Osteocyte (in vitro differentiated cells): ENCODE results near the gene GPR55. TPM values are rescaled to one million over a fixed set of nuclear protein-coding genes. Genes with fewer than 3 reads are reported as not detected.

Source experiments
- DNase-seq: peaks from one replicate; pipeline ENCODE4 v3.0.0; 2021; ENCODE audit warnings: mixed read lengths; ENCODE audit not compliant: unreplicated experiment; ENCODE audit errors: extremely low spot score
- H3K27ac Mint-ChIP-seq: one replicate; pipeline ENCODE4 v1.8.0; 2021; ENCODE audit warnings: mild to moderate bottlenecking, mixed read lengths; ENCODE audit not compliant: unreplicated experiment
- H3K27me3 Mint-ChIP-seq: one replicate; pipeline ENCODE4 v1.8.0; 2021; ENCODE audit warnings: mixed read lengths; ENCODE audit not compliant: unreplicated experiment
- H3K36me3 Mint-ChIP-seq: one replicate; pipeline ENCODE4 v1.8.0; 2021; ENCODE audit warnings: mixed read lengths; ENCODE audit not compliant: unreplicated experiment
- H3K4me1 Mint-ChIP-seq: one replicate; pipeline ENCODE4 v1.8.0; 2021; ENCODE audit warnings: mixed read lengths; ENCODE audit not compliant: unreplicated experiment
- H3K4me3 Mint-ChIP-seq: one replicate; pipeline ENCODE4 v1.8.0; 2021; ENCODE audit warnings: mild to moderate bottlenecking, moderate library complexity, mixed read lengths; ENCODE audit not compliant: unreplicated experiment
- H3K9me3 Mint-ChIP-seq: one replicate; pipeline ENCODE4 v1.8.0; 2021; ENCODE audit warnings: mixed read lengths; ENCODE audit not compliant: unreplicated experiment
- CTCF ChIP-seq: fragments of 200-600 bp; sonication (generic); IDR thresholded peaks from 2 replicates; pipeline ENCODE4 v1.5.0; 2021; ENCODE audit warnings: antibody characterized with exemption, mild to moderate bottlenecking, moderate library complexity
- total RNA-seq: library from RNA; stranded (reverse); gene quantifications from 2 replicates; pipeline ENCODE4 v1.2.1, GENCODE V29; 2021

GPR55 gene
- total RNA-seq, 1 donor from 2014 or later = not detected

DNA sequence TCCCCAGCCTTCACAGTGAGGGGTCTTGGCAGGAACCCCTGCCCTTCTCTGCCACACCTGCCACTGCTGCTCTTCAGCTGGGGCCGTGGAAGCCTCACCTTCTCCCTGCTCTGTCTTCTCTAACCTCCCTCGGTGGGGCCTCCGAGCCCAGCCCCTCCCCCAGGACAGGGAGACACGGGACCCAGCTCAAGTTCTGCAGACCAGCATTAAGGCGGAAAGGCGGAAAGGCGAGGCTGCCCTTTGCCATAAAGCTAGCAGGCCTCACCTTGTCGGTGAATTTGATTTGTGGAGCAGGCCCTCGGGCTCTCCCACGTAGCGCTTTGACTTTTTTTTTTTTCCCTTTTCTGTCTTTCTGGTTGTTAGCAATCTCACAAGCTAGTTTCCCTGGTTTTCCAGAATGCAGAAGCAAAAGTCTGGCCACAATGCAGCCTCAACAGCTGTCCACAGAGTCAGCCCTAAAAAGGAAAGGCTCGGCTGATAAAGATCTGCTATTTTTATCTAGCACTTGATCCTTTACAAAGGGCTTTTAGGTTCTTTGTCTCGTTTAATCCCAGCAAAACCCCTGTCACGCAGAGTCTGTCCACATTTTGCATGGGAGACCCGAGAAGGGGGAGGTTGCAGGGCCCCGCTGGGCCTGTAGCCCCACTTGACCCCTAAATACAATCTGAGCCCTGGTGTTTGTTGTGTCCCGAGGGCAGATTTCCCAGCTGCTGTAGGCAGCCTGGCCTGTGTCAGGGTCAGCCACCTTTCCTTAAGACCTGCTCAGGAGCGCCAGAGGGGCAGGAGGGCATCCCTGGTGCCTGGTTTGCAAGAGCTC is 54.3 kb downstream of the GPR55 start:
- Mint-ChIP-seq H3K36me3 (peaks cover 15% of the 10 kb centered on the region), H3K4me1 (peaks cover 55% of the 10 kb centered on the region), H3K27ac (peak overlapping the region; percentile 45), H3K4me3 (no peak overlapping the region), H3K27me3 (no peaks in the 10 kb centered on the region), H3K9me3 (no peaks in the 10 kb centered on the region)
- peak; percentile 69 for DNase-seq
- no peak for TF ChIP-seq CTCF

DNA sequence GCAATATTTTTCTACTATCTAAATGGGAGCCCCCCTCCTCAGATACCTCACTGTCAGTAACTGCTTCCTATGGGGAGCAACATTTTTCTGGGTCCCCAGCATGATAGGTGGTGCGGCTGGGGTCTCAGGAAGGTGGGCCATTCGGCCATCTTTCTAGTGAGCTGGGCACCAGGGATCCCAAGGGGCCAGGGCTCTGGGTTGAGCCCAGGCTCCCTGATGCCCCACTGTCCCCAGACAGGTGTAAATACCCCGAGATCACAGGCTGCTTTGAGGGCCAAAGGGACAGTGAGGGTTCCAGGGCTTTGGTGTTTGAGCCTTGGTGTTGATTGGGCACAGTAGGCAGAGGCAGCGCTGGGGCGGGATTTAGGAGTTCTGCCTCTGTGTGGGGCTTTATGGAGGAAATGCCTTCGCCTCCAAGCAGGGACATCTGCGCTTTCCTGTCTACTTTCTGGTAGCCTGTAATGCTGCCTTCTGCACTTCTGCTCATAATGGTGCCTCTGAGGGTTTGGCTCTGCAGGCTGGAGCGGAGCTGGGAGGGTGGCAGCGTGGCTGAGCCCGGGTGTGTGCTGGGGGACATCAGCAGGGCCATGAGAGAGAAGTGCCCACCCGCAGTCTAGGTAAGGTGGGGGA is 55.0 kb downstream of the GPR55 start:
- peak overlapping the region; percentile 44 for H3K4me3 Mint-ChIP-seq
- H3K9me3 Mint-ChIP-seq = no peaks in the 10 kb centered on the region
- H3K36me3 Mint-ChIP-seq = peaks cover 12% of the 10 kb centered on the region
- H3K4me1 Mint-ChIP-seq = peaks cover 56% of the 10 kb centered on the region
- TF ChIP-seq CTCF = no peak
- no peak overlapping the region for H3K27ac Mint-ChIP-seq
- DNase-seq = peak; percentile 72
- H3K27me3 Mint-ChIP-seq = no peaks in the 10 kb centered on the region

- Mint-ChIP-seq H3K27ac (peak overlapping the region; percentile 74), H3K4me3 (peak overlapping the region; percentile 34), H3K9me3 (no peaks in the 10 kb centered on the region), H3K4me1 (peaks cover 58% of the 10 kb centered on the region), H3K36me3 (peaks cover 7% of the 10 kb centered on the region), H3K27me3 (no peaks in the 10 kb centered on the region)
- TF ChIP-seq CTCF = no peak
- DNase-seq = peak; percentile 65
Observed at GRCh38 chr2:230868947-230869913, 55.8 kb downstream of the GPR55 start.

DNA sequence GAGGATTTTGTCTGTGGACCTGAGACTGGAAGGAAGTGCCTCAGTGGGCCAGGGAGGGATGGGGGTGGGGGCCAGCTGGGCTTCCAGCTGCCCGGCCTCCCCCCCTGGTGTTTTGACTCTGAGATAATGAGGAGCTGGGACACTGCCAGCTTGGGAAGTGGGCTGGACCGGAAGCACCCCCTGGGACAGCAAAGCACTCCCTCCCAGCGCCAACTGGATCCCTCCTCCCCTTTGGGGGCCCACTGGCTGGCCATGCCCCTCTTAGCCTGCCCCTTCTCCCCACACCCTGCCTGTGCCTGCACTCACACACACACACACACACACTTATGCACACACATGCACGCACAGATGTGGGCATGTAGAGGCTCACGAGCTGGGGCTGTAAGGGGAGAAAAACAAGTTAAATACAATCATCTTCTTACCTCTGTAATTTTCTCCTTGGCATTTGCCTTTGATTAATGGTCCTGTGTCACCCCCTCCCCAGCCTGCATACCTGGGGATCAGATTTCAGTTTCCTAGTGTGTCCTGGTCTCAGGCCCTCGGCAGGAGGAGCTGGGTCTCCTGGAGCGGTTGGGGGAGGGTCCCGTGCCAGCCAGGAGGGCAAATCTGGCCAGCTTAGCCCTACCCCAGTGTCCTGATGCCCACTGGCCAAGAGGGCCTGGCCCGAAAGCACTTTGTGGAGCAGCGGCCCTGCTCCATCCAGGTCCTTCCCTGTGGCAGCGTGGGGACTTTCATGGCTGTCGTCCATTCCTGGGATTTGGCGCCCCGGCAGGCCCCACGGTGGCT is 56.7 kb downstream of the GPR55 start:
- H3K4me1 Mint-ChIP-seq = peaks cover 58% of the 10 kb centered on the region
- H3K27me3 Mint-ChIP-seq = peaks cover 3% of the 10 kb centered on the region
- H3K27ac Mint-ChIP-seq = peak overlapping the region; percentile 74
- no peaks in the 10 kb centered on the region for H3K9me3 Mint-ChIP-seq
- no peak for TF ChIP-seq CTCF
- H3K36me3 Mint-ChIP-seq = peaks cover 7% of the 10 kb centered on the region
- H3K4me3 Mint-ChIP-seq = peak overlapping the region; percentile 57
- DNase-seq = peak; percentile 82
